ENCODE data around the gene MRPL37. TPM values are rescaled to one million over a fixed set of nuclear protein-coding genes. Genes with fewer than 3 reads are reported as not detected.

Gene MRPL37
- total and polyA plus RNA-seq, 2 donors (not counting 3 experiments of a cell fraction or from before 2014, with no cell fraction given): 45.0 to 109 TPM

GRCh38 chr1:54180701-54181360 is 19.1 kb upstream of the MRPL37 start:
- H3K27ac ChIP-seq (ENCODE audit: insufficient read depth, low read depth, low read length): no peak overlapping the region
- H3K9me1 ChIP-seq (replicated peaks; ENCODE audit: control insufficient read depth, extremely low read depth, insufficient read depth, low read length): no peaks in the 10 kb centered on the region
- TF ChIP-seq EZH2 (IDR thresholded peaks at IDR 0.05; ENCODE audit: borderline replicate concordance, low read depth, low read length, severe bottlenecking) (no peak), MAX (IDR thresholded peaks at IDR 0.05; ENCODE audit: insufficient read depth, insufficient read length) (no peak)
- TF ChIP-seq, protein P1, sequence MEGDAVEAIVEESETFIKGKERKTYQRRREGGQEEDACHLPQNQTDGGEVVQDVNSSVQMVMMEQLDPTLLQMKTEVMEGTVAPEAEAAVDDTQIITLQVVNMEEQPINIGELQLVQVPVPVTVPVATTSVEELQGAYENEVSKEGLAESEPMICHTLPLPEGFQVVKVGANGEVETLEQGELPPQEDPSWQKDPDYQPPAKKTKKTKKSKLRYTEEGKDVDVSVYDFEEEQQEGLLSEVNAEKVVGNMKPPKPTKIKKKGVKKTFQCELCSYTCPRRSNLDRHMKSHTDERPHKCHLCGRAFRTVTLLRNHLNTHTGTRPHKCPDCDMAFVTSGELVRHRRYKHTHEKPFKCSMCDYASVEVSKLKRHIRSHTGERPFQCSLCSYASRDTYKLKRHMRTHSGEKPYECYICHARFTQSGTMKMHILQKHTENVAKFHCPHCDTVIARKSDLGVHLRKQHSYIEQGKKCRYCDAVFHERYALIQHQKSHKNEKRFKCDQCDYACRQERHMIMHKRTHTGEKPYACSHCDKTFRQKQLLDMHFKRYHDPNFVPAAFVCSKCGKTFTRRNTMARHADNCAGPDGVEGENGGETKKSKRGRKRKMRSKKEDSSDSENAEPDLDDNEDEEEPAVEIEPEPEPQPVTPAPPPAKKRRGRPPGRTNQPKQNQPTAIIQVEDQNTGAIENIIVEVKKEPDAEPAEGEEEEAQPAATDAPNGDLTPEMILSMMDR (IDR thresholded peaks at IDR 0.05; ENCODE audit: extremely low read depth in 1 of 2, insufficient read depth in 1 of 2, low read depth in 1 of 2, low read length in 2 of 2): no peak
- no peak overlapping the region for H3K9ac ChIP-seq (replicated peaks; ENCODE audit: extremely low read depth, insufficient read depth, low read length)
- FAIRE-seq (no peak), DNase-seq (ENCODE audit: low read depth, low spot score) (no peak)
- no TSS peak for BruUV-seq (replicated peaks)
- no peak overlapping the region for H3K4me3 ChIP-seq (replicated peaks in 1 of 3; ENCODE audit: insufficient read depth in 1 of 3, low read depth in 1 of 3, low read length in 3 of 3)
- ChIA-PET POLR2A (interaction anchor here (0.5 kb wide), 1 partner anchor 294 kb away, joined by 4 read pairs; no protein-coding TSS in a partner anchor), CTCF (interaction anchor here (0.6 to 4.1 kb wide), 16 partner anchors 8 to 308 kb away, joined by 3 to 21 read pairs (median 5); partner anchors contain the start of genes CYB5RL, MRPL37 and SSBP3)
- H3K4me1 ChIP-seq (ENCODE audit: control insufficient read depth, extremely low read depth, insufficient read depth, low read length): peaks cover 5% of the 10 kb centered on the region
- no peak overlapping the region for H2AFZ ChIP-seq (ENCODE audit: low read depth, low read length)
- intact Hi-C loops (cut with micrococcal nuclease): loop anchor here (1.0 kb wide), 1 partner anchor 308 kb away; no protein-coding TSS in a partner anchor
- no peaks in the 10 kb centered on the region for H3K9me3 ChIP-seq (replicated peaks; ENCODE audit: control insufficient read depth, insufficient read depth, low read length)
- no peak overlapping the region for H3K4me2 ChIP-seq (ENCODE audit: insufficient read depth, low read length)
- no peaks in the 10 kb centered on the region for H3K79me2 ChIP-seq (ENCODE audit: control insufficient read depth, insufficient read depth, low read length)
- no peaks in the 10 kb centered on the region for H4K20me1 ChIP-seq (replicated peaks; ENCODE audit: control insufficient read depth, extremely low read depth, insufficient read depth, low read length)
- H3K36me3 ChIP-seq (ENCODE audit: control insufficient read depth in 2 of 2, extremely low read depth in 1 of 2, insufficient read depth in 2 of 2, low read length in 2 of 2): no peaks in the 10 kb centered on the region
- no peaks in the 10 kb centered on the region for H3K27me3 ChIP-seq (ENCODE audit: control insufficient read depth in 2 of 2, insufficient read depth in 2 of 2, low read length in 2 of 2)
- dilution Hi-C loops (cut with MboI; ENCODE audit: extremely low pct_ligation_motif_present, low sequenced_read_pairs): no loop called here

DNA sequence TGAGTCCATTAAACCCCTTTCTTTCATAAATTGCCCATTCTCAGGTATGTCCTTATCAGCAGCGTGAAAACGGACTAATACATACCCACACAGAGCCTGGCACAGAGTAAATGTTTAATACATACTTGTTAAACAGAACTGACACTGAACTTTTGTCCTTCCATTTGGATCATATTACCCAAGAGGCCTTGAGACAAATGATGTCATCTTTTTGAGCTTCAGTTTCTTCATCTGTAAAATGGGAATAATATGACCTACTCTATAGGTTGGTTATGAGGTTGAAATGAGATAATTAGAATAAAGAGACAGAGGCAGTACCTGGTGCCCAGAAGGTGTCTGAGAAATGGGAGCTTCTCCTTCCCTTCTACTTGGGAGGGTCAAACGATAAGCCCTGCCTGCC is 13.9 kb upstream of the MRPL37 start:
- Histone ChIP-seq H3K27ac (ENCODE audit: insufficient read depth, low read depth, low read length) (no peak overlapping the region), H3K9me3 (replicated peaks; ENCODE audit: control insufficient read depth, insufficient read depth, low read length) (no peaks in the 10 kb centered on the region), H3K36me3 (ENCODE audit: control insufficient read depth in 2 of 2, extremely low read depth in 1 of 2, insufficient read depth in 2 of 2, low read length in 2 of 2) (no peaks in the 10 kb centered on the region), H3K27me3 (ENCODE audit: control insufficient read depth in 2 of 2, insufficient read depth in 2 of 2, low read length in 2 of 2) (no peaks in the 10 kb centered on the region), H4K20me1 (replicated peaks; ENCODE audit: control insufficient read depth, extremely low read depth, insufficient read depth, low read length) (no peaks in the 10 kb centered on the region), H3K4me1 (ENCODE audit: control insufficient read depth, extremely low read depth, insufficient read depth, low read length) (peaks cover 5% of the 10 kb centered on the region), H3K79me2 (ENCODE audit: control insufficient read depth, insufficient read depth, low read length) (no peaks in the 10 kb centered on the region), H3K4me3 (replicated peaks in 1 of 3; ENCODE audit: insufficient read depth in 1 of 3, low read depth in 1 of 3, low read length in 3 of 3) (no peak overlapping the region), H3K9ac (replicated peaks; ENCODE audit: extremely low read depth, insufficient read depth, low read length) (no peak overlapping the region), H2AFZ (ENCODE audit: low read depth, low read length) (no peak overlapping the region), H3K9me1 (replicated peaks; ENCODE audit: control insufficient read depth, extremely low read depth, insufficient read depth, low read length) (no peaks in the 10 kb centered on the region), H3K4me2 (ENCODE audit: insufficient read depth, low read length) (no peak overlapping the region)
- ChIA-PET POLR2A (no interaction called here), CTCF (no interaction called here)
- dilution Hi-C loops (cut with MboI; ENCODE audit: extremely low pct_ligation_motif_present, low sequenced_read_pairs) (no loop called here), intact Hi-C loops (cut with micrococcal nuclease) (no loop called here)
- no TSS peak for BruUV-seq (replicated peaks)
- DNase-seq (ENCODE audit: low read depth, low spot score) (no peak), FAIRE-seq (no peak)
- TF ChIP-seq, protein P1 (IDR thresholded peaks at IDR 0.05; ENCODE audit: extremely low read depth in 1 of 2, insufficient read depth in 1 of 2, low read depth in 1 of 2, low read length in 2 of 2): no peak
- TF ChIP-seq POLR2AphosphoS5 (IDR thresholded peaks at IDR 0.05; ENCODE audit: insufficient read depth, low read depth, low read length): no peak
- no peak for TF ChIP-seq MAX (IDR thresholded peaks at IDR 0.05; ENCODE audit: insufficient read depth, insufficient read length)
- TF ChIP-seq GATA2 (IDR thresholded peaks at IDR 0.05; ENCODE audit: insufficient read depth, insufficient read length, low read depth, low read length): no peak

All from endothelial cell of umbilical vein (primary cell).